Fibroblast of the aortic adventitia (primary cell): ENCODE measurements around the gene TRIM22. TPM values are rescaled to one million over a fixed set of nuclear protein-coding genes. Genes with fewer than 3 reads are reported as not detected.

ENCODE experiments used
- DNase-seq: peaks from one replicate; pipeline ENCODE4 v3.0.0-alpha.2; 2010; ENCODE audit warnings: low read depth
- H3K4me3 ChIP-seq: 2 replicates; pipeline ENCODE4 v1.5.1; 2011; ENCODE audit warnings: low read depth, mild to moderate bottlenecking, control low read depth, low read length, moderate library complexity
- total RNA-seq: library from RNA; depleted of rRNA; stranded (reverse); fragments of >200 nt; gene quantifications from 2 replicates; pipeline ENCODE4 v1.2.3, GENCODE V29; 2012; ENCODE audit warnings: low replicate concordance
- TF ChIP-seq, protein P1 (sequence below): IDR thresholded peaks from 2 replicates; pipeline ENCODE4 v1.5.1; 2011; ENCODE audit warnings: mild to moderate bottlenecking, low read length, control low read depth, inconsistent platforms; ENCODE audit not compliant: insufficient read depth

Gene TRIM22
- total RNA-seq, 1 donor, result 73.8 TPM

DNA sequence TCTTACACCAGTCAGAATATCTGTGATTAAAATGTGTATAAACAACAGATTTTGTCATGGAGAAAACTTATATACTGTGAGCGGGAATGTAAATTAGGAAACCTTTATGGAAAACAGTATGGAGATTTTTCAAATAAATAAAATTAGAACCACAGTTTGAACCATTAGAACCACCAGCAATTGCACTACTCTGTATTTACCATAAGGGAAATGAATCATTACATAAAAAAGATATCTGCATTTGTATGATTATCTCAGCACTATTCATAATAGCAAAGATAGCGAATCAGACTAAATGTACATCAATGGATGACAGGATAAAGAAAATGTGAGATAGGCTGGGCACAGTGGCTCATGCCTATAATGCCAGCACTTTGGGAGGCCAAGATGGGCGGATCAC, 57.0 kb downstream of the TRIM22 start:
- TF ChIP-seq, protein P1, sequence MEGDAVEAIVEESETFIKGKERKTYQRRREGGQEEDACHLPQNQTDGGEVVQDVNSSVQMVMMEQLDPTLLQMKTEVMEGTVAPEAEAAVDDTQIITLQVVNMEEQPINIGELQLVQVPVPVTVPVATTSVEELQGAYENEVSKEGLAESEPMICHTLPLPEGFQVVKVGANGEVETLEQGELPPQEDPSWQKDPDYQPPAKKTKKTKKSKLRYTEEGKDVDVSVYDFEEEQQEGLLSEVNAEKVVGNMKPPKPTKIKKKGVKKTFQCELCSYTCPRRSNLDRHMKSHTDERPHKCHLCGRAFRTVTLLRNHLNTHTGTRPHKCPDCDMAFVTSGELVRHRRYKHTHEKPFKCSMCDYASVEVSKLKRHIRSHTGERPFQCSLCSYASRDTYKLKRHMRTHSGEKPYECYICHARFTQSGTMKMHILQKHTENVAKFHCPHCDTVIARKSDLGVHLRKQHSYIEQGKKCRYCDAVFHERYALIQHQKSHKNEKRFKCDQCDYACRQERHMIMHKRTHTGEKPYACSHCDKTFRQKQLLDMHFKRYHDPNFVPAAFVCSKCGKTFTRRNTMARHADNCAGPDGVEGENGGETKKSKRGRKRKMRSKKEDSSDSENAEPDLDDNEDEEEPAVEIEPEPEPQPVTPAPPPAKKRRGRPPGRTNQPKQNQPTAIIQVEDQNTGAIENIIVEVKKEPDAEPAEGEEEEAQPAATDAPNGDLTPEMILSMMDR, result no peak
- DNase-seq, result no peak
- H3K4me3 ChIP-seq, result no peak overlapping the region

DNA sequence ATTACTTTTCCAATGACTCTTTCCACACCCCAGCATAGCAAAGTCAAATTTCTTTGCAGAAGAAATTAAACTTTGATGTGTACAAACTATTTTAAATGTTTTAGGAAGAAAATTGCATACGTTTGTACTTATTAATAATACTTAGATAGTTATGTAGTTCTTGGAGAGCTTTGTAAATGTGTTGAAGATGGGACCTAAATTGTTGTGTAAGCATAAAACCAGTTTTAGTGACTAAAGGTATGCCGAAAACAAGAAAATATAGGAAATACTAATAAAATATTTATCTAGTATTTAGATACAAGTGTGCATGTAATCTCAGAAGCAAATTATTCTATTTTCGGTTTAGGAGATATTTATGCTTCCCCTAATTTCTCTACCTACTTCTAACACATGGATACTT, 60.2 kb downstream of the TRIM22 start:
- no peak for DNase-seq
- TF ChIP-seq, protein P1, result no peak
- H3K4me3 ChIP-seq, result no peak overlapping the region

GRCh38 chr11:5753943-5754342, 64.4 kb downstream of the TRIM22 start, which contains the start of gene OR52N4:
Gene OR52N4 (plus strand): TSS chr11:5754243. CDS start chr11:5754741, 498 bp downstream.
- H3K4me3 ChIP-seq, result no peak within 1 kb of the TSS
- no peak for DNase-seq
- TF ChIP-seq, protein P1, result no peak

Other genes starting within 250 kb of the TRIM22 start
- gene OR51I1, start 248.3 kb upstream of the TRIM22 start, total RNA-seq, result 0.09 TPM in 1 of 2 replicates, not detected in the other
- gene OR51I2, start 240.5 kb upstream of the TRIM22 start, total RNA-seq, result not detected in 2 replicates
- gene OR52D1, start 201.1 kb upstream of the TRIM22 start, total RNA-seq, result not detected in 2 replicates
- 0.09 TPM in 1 of 2 replicates, not detected in the other for gene UBQLN3, start 179.8 kb upstream of the TRIM22 start, total RNA-seq
- gene UBQLNL, start 173.1 kb upstream of the TRIM22 start, total RNA-seq, result 0.36 and 0.41 TPM in 2 replicates
- gene OR52H1, start 141.2 kb upstream of the TRIM22 start, total RNA-seq, result 0.41 and 0.81 TPM in 2 replicates
- gene OR52B6, start 108.9 kb upstream of the TRIM22 start, total RNA-seq, result not detected in 2 replicates
- 4.7 and 5.3 TPM in 2 replicates for gene TRIM6, start 93.2 kb upstream of the TRIM22 start, total RNA-seq
- gene TRIM34, start 64.8 kb upstream of the TRIM22 start, total RNA-seq, result 15.5 and 41.0 TPM in 2 replicates
- gene TRIM5, start 4.7 kb upstream of the TRIM22 start, total RNA-seq, result 32.5 and 38.5 TPM in 2 replicates
- not detected in 2 replicates for gene OR56B1, start 46.7 kb downstream of the TRIM22 start, total RNA-seq
- not detected in 2 replicates for gene OR52N4, start 64.5 kb downstream of the TRIM22 start, total RNA-seq
- gene OR52N5, start 93.6 kb downstream of the TRIM22 start, total RNA-seq, result under 0.01 TPM in 1 of 2 replicates, not detected in the other
- not detected in 2 replicates for gene OR52N1, start 101.5 kb downstream of the TRIM22 start, total RNA-seq
- gene OR52N2, start 119.1 kb downstream of the TRIM22 start, total RNA-seq, result not detected in 2 replicates
- not detected in 2 replicates for gene OR52E6, start 152.1 kb downstream of the TRIM22 start, total RNA-seq
- gene OR52E8, start 167.9 kb downstream of the TRIM22 start, total RNA-seq, result not detected in 2 replicates
- gene OR52E4, start 190.8 kb downstream of the TRIM22 start, total RNA-seq, result not detected in 2 replicates
- gene OR52E5, start 203.4 kb downstream of the TRIM22 start, total RNA-seq, result not detected in 2 replicates